ENCODE results near the gene ELMOD1.

DNA sequence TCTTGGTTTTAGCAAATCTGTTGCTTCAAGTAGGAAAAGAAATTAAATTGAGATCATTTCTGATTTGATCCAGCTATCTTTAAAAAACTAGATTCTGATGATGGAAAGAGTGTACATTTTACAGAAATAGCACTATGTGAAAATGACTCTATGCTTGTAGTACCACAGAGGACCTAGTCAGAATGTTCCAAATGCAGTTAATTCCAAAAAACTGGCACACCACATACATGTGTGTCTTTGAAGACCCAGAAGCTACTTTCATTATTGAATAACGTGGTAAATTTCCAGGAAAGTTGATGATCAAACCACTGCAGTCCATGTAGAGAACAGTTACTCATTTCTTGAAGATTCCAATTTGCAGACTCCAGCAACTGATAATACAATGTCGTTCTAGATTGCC lies 3.8 kb downstream of the ELMOD1 start:
- no peak for TF ChIP-seq POLR2AphosphoS5 (IDR thresholded peaks at IDR 0.05)
- no peak for TF ChIP-seq POLR2A (IDR thresholded peaks at IDR 0.05; ENCODE audit: low read depth)
- TF ChIP-seq, protein P1, sequence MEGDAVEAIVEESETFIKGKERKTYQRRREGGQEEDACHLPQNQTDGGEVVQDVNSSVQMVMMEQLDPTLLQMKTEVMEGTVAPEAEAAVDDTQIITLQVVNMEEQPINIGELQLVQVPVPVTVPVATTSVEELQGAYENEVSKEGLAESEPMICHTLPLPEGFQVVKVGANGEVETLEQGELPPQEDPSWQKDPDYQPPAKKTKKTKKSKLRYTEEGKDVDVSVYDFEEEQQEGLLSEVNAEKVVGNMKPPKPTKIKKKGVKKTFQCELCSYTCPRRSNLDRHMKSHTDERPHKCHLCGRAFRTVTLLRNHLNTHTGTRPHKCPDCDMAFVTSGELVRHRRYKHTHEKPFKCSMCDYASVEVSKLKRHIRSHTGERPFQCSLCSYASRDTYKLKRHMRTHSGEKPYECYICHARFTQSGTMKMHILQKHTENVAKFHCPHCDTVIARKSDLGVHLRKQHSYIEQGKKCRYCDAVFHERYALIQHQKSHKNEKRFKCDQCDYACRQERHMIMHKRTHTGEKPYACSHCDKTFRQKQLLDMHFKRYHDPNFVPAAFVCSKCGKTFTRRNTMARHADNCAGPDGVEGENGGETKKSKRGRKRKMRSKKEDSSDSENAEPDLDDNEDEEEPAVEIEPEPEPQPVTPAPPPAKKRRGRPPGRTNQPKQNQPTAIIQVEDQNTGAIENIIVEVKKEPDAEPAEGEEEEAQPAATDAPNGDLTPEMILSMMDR (IDR thresholded peaks at IDR 0.05): no peak
